Tibial nerve (tissue), 4 donors: ENCODE results near the gene MAPK8IP1.

Experiments used
- CTCF ChIP-seq, 5 experiments: fragments of 200-600 bp in 3 of 5; fragments of 450-650 bp in 2 of 5; sonication (generic) in 3 of 5; IDR thresholded peaks; one replicate each; pipeline ENCODE4 v1.5.1; 2016 to 2019; ENCODE audit warnings: antibody characterized with exemption in 5 of 5, mild to moderate bottlenecking in 3 of 5, moderate library complexity in 2 of 5
- EP300 ChIP-seq, 2 donors: sonication (generic); formaldehyde crosslinking; IDR thresholded peaks; one replicate each; pipeline ENCODE4 v1.6.1; 2017; ENCODE audit warnings: antibody characterized with exemption in 2 of 2, mild to moderate bottlenecking in 1 of 2
- POLR2A ChIP-seq, 2 donors: fragments of 450-650 bp; IDR thresholded peaks; one replicate each; pipeline ENCODE4 v1.6.1; 2017; ENCODE audit warnings: antibody characterized with exemption in 2 of 2, mild to moderate bottlenecking in 2 of 2, moderate library complexity in 2 of 2

GRCh38 chr11:45890886-45891550, 5.6 kb downstream of the MAPK8IP1 start:
- no peak for TF ChIP-seq POLR2A (IDR thresholded peaks at IDR 0.05)
- TF ChIP-seq CTCF (IDR thresholded peaks at IDR 0.05), result no peak
- no peak for TF ChIP-seq EP300 (IDR thresholded peaks at IDR 0.05)
